Neuron (in vitro differentiated cells): ENCODE data around the gene CPNE5.

Experiments
- H2AFZ ChIP-seq: one replicate; pipeline ENCODE4 v1.6.1; 2013; ENCODE audit warnings: low read depth, mild to moderate bottlenecking, inconsistent platforms, low read length, moderate library complexity
- H3K27me3 ChIP-seq: one replicate; pipeline ENCODE4 v1.6.1; 2013; ENCODE audit warnings: low read length; ENCODE audit not compliant: insufficient read depth
- H3K36me3 ChIP-seq: one replicate; pipeline ENCODE4 v1.6.1; 2013; ENCODE audit warnings: low read length; ENCODE audit not compliant: insufficient read depth
- H3K4me1 ChIP-seq: one replicate; pipeline ENCODE4 v1.6.1; 2013; ENCODE audit warnings: low read length; ENCODE audit not compliant: insufficient read depth
- H3K4me3 ChIP-seq: 2 replicates; pipeline ENCODE4 v1.5.1; 2013; ENCODE audit warnings: mild to moderate bottlenecking, low read length, moderate library complexity
- H3K9me3 ChIP-seq: one replicate; pipeline ENCODE4 v1.6.1; 2013; ENCODE audit warnings: low read length

The CPNE5 gene

GRCh38 chr6:36865835-36866234, 26.6 kb upstream of the CPNE5 start:
- Histone ChIP-seq H3K4me1 (no peaks in the 10 kb centered on the region), H3K4me3 (no peak overlapping the region), H3K9me3 (peaks cover 2% of the 10 kb centered on the region), H3K27me3 (no peaks in the 10 kb centered on the region), H3K36me3 (peaks cover 68% of the 10 kb centered on the region), H2AFZ (no peak overlapping the region)

DNA sequence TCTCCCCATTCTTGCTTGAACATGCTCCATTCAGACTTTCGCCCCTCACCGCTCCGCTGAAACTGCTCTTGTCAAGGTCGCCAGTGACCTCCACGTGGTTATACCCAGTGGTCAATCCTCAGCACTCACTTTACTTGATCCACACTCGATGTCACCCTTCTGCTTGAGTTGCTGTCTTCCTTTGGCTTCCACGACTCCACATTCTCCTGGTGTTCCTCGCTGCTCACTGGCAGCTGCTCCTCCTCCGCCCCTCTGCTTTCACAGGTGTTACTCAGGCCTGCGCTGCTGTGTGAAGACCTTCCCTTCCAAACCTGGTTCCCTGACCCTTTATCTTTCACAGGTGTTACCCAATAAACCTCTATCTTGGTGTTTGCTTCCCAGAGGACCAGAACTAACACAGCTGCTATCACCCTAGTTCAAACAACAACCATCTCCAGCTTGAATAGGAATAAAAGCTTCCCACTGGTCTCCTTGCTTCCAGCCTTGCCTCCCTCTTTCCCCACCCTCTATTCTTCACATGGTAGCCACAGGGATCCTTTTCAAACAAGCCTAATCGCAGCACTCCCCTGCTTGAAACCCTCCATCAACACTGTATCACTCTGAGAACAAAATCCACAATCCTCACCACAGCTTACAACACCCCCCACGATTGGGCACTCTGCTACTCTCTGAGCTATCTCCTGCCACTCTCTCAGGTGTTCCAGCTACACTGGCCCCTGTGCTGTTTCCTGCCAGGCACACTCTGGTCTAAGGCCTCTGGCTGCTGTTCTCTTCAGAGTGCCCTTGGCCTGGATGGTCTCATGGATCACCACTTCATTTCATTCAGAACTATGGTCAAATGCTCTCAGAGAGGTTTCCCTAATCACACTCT, 24.7 kb upstream of the CPNE5 start:
- Histone ChIP-seq H3K9me3 (peaks cover 2% of the 10 kb centered on the region), H3K4me1 (no peaks in the 10 kb centered on the region), H3K4me3 (no peak overlapping the region), H3K36me3 (peaks cover 55% of the 10 kb centered on the region), H3K27me3 (no peaks in the 10 kb centered on the region), H2AFZ (no peak overlapping the region)

DNA sequence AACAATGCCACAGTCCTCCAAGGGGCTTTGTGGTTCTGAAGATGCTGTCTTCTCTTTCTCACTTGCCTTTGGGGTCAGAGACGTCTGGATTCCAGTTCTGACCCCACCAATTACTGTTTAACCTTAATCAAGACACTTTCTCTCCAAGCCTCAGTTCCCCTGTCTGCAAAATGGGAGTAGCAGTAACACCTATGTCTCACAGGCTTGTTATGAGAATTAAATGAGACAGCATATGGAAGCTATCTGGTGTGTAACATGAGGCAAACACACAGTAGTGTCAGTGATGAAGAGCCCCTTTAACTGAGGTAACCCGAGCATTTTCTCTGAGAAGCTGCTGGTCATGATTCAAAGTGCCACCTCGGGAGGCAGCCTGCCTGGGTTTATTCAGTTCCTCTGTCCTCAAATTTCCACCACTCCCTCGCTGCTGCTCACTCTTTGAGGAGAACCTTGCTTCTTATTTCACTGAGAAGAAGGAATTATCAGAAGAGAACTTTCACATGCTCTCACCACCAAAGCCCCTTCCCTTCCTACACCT, 23.7 kb upstream of the CPNE5 start:
- Histone ChIP-seq H3K4me1 (peaks cover 7% of the 10 kb centered on the region), H2AFZ (no peak overlapping the region), H3K9me3 (peaks cover 2% of the 10 kb centered on the region), H3K27me3 (no peaks in the 10 kb centered on the region), H3K36me3 (peaks cover 53% of the 10 kb centered on the region), H3K4me3 (no peak overlapping the region)

DNA sequence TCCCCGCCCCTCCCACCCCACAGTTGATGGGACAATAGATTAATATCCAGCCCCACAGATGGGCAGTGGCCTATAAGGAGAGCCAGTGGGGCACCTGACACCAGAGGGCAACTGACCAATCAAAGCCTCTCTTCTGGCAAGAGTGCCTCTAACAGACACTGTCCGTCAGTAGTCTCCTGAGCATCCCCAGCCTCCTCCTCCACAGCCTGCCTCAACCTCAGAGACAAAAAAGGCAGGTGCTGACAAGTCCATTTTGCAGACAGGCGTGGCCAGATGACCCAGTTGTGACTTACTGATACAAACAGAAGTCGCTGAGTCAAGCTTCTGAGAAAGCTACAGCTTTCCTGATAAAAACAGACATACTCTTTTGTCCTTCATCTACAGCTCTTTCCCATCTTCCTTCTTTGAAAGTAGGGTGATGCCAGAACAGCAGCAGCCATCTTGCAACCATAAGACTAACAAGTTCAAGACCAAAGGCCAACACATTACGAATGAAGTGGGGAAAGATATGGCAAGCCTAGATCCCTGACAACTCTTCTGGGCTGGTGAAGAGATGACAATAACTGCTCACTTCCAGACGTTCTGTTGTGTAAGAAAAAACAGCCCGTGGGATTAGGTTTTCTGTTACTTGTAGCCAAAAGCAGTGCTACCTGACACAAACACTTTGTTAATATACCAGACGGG, 23.1 kb upstream of the CPNE5 start:
- Histone ChIP-seq H3K36me3 (peaks cover 47% of the 10 kb centered on the region), H3K4me3 (no peak overlapping the region), H3K27me3 (no peaks in the 10 kb centered on the region), H3K4me1 (peaks cover 7% of the 10 kb centered on the region), H2AFZ (no peak overlapping the region), H3K9me3 (peaks cover 2% of the 10 kb centered on the region)

- H3K9me3 ChIP-seq: peaks cover 2% of the 10 kb centered on the region
- H3K36me3 ChIP-seq: peaks cover 50% of the 10 kb centered on the region
- no peak overlapping the region for H2AFZ ChIP-seq
- H3K4me1 ChIP-seq: peaks cover 7% of the 10 kb centered on the region
- no peaks in the 10 kb centered on the region for H3K27me3 ChIP-seq
- no peak overlapping the region for H3K4me3 ChIP-seq
Measured at GRCh38 chr6:36860126-36860525, 20.9 kb upstream of the CPNE5 start.

GRCh38 chr6:36858407-36858981, 19.2 kb upstream of the CPNE5 start:
- Histone ChIP-seq H3K27me3 (no peaks in the 10 kb centered on the region), H3K9me3 (peaks cover 2% of the 10 kb centered on the region), H2AFZ (no peak overlapping the region), H3K4me3 (no peak overlapping the region), H3K36me3 (peaks cover 51% of the 10 kb centered on the region), H3K4me1 (peaks cover 7% of the 10 kb centered on the region)

DNA sequence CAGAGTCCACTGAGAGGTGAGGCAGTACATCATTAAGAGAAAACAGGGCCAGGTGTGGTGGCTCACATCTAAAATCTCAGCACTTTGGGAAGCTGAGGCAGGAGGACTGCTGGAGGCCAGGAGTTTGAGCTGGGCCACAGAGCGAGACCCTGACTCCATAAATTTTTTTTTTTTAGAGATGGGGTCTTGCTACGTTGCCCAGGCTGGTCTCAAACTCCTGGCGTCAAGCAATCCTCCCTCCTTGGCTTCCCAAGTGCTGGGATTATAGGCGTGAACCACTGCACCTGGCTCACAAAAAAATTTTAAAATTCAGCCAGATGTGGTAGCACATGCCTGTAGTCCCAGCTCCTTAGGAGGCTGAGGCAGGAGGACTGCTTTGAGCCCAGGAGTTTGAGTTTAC, 18.1 kb upstream of the CPNE5 start:
- peaks cover 7% of the 10 kb centered on the region for H3K4me1 ChIP-seq
- no peaks in the 10 kb centered on the region for H3K9me3 ChIP-seq
- no peaks in the 10 kb centered on the region for H3K27me3 ChIP-seq
- peaks cover 50% of the 10 kb centered on the region for H3K36me3 ChIP-seq
- H2AFZ ChIP-seq: no peak overlapping the region
- no peak overlapping the region for H3K4me3 ChIP-seq

GRCh38 chr6:36856277-36856676, 17.0 kb upstream of the CPNE5 start:
- Histone ChIP-seq H2AFZ (no peak overlapping the region), H3K4me1 (peaks cover 7% of the 10 kb centered on the region), H3K9me3 (no peaks in the 10 kb centered on the region), H3K36me3 (peaks cover 46% of the 10 kb centered on the region), H3K27me3 (no peaks in the 10 kb centered on the region), H3K4me3 (no peak overlapping the region)

DNA sequence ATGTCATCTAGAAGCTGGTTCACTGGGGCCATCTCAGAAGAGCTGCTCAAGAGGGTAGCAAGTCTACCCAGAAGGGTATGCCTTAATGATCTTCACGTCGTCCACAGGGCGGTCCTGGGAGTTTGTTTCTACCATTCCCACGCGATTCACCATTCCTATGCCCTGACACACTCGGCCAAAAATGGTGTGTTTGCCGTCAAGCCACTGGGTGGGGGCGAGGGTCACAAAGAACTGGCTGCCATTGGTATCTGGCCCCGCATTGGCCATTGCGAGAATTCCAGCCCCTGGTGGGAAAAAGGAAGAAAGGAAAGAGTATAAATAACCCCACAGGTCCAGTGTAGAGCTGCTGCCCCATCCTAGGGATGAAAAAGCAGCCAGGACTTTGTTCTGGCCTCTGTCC, 16.5 kb upstream of the CPNE5 start:
- Histone ChIP-seq H3K9me3 (no peaks in the 10 kb centered on the region), H3K4me3 (no peak overlapping the region), H3K36me3 (peaks cover 43% of the 10 kb centered on the region), H3K4me1 (peaks cover 7% of the 10 kb centered on the region), H3K27me3 (no peaks in the 10 kb centered on the region), H2AFZ (no peak overlapping the region)

DNA sequence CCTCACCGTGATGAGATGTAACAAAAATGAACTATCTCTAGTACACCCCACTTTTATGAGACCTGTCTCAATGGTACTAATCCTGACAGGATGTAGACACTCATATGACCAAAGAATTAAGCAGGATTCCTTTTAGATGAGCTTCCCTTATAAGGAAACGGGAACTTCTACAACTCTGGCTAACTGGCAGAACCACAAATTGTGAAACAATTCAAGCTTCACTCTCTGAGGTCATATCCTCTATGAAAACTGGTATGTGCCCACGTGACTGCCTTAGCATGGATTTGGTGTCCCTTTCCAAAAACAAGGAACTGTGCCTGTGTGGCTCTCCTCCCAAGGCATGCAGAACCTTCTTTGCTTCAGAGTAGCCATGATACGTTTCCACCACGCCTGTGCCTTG, 14.1 kb upstream of the CPNE5 start:
- peaks cover 18% of the 10 kb centered on the region for H3K4me1 ChIP-seq
- H3K36me3 ChIP-seq: peaks cover 40% of the 10 kb centered on the region
- H3K27me3 ChIP-seq: no peaks in the 10 kb centered on the region
- H2AFZ ChIP-seq: no peak overlapping the region
- H3K9me3 ChIP-seq: no peaks in the 10 kb centered on the region
- H3K4me3 ChIP-seq: no peak overlapping the region

- Histone ChIP-seq H3K4me1 (peaks cover 19% of the 10 kb centered on the region), H2AFZ (no peak overlapping the region), H3K27me3 (no peaks in the 10 kb centered on the region), H3K9me3 (no peaks in the 10 kb centered on the region), H3K36me3 (peaks cover 40% of the 10 kb centered on the region), H3K4me3 (no peak overlapping the region)
Measured at GRCh38 chr6:36852481-36853147, 13.4 kb upstream of the CPNE5 start.

GRCh38 chr6:36851626-36852025, 12.4 kb upstream of the CPNE5 start:
- Histone ChIP-seq H3K9me3 (no peaks in the 10 kb centered on the region), H3K4me3 (no peak overlapping the region), H3K36me3 (peaks cover 39% of the 10 kb centered on the region), H2AFZ (no peak overlapping the region), H3K4me1 (peaks cover 19% of the 10 kb centered on the region), H3K27me3 (no peaks in the 10 kb centered on the region)
